ENCODE measurements around the gene C1orf74. TPM values are rescaled to one million over a fixed set of nuclear protein-coding genes. Genes with fewer than 3 reads are reported as not detected.

The C1orf74 gene
- polyA plus RNA-seq, 1 of the 3 experiments (the other 2 are of a cell fraction): 1.5 TPM

GRCh38 chr1:209829716-209830115, 45.4 kb upstream of the C1orf74 start:
- H3K27ac ChIP-seq (ENCODE audit: low read depth in 2 of 2, low read length in 1 of 2): peak overlapping the region in 1 of 2 experiments; percentile 98; a peak in 3 of 4 replicates
- WGBS (ENCODE audit: low lambda C conversion rate): 87% methylated on average over 2 of the region's 2 CpGs

GRCh38 chr1:209827384-209828262, 43.3 kb upstream of the C1orf74 start, which contains the start of gene UTP25:
TSS of gene UTP25 (plus strand) at chr1:209827972. CDS start at chr1:209828064, 92 bp downstream.
- 23% methylated on average over 40 of the region's 51 CpGs for WGBS (ENCODE audit: low lambda C conversion rate)
- Histone ChIP-seq H3K27ac (ENCODE audit: low read depth in 2 of 2, low read length in 1 of 2) (peak within 1 kb of the TSS; percentile 76 to 98), H3F3A (replicated peaks; ENCODE audit: insufficient read depth) (peaks cover 65% of the 10 kb centered on the region), H3K36me3 (replicated peaks in 1 of 2; ENCODE audit: control insufficient read depth in 1 of 2, insufficient read depth in 2 of 2, low read length in 1 of 2) (peaks cover 25 to 29% of the 10 kb centered on the region in 2 experiments), H3K9me3 (no peaks in the 10 kb centered on the region), H3K4me1 (ENCODE audit: control insufficient read depth in 1 of 2, insufficient read depth in 2 of 2, low read depth in 1 of 2, low read length in 1 of 2) (peaks cover 6 to 33% of the 10 kb centered on the region in 2 experiments), H3K27me3 (ENCODE audit: insufficient read depth) (no peaks in the 10 kb centered on the region), H3K4me3 (ENCODE audit: low read depth in 2 of 2, low read length in 1 of 2) (peak within 1 kb of the TSS; percentile 81 to 88), H3K79me2 (ENCODE audit: insufficient read depth) (peaks cover 38% of the 10 kb centered on the region), H3K4me2 (peak within 1 kb of the TSS; percentile 90), H3K9ac (peak within 1 kb of the TSS; percentile 81), H2AFZ (ENCODE audit: low read depth) (peak within 1 kb of the TSS; percentile 69), H3K9me2 (no peaks in the 10 kb centered on the region), H4K20me1 (ENCODE audit: insufficient read depth) (no peaks in the 10 kb centered on the region)
- POLR2A ChIA-PET: interaction anchor here (0.7 to 2.0 kb wide), 8 partner anchors 9 to 166 kb away, joined by 3 to 6 read pairs (median 4); partner anchors contain the start of gene C1orf74
- peak; percentile 80 for DNase-seq
- CTCF ChIA-PET: interaction anchor here (0.6 to 2.4 kb wide), 19 partner anchors 9 to 167 kb away, joined by 3 to 18 read pairs (median 4); no protein-coding TSS in a partner anchor
- TF ChIP-seq GATA2 (CRISPR knock-in tag; IDR thresholded peaks at IDR 0.05) (peak; percentile 52; the same call in 1 of the 2 replicates), FOXJ3 (CRISPR knock-in tag; IDR thresholded peaks at IDR 0.05) (peak; percentile 76), SIN3A (IDR thresholded peaks at IDR 0.05; ENCODE audit: borderline replicate concordance, low read depth, low read length) (peak; percentile 100), NFIC (IDR thresholded peaks at IDR 0.05; ENCODE audit: borderline replicate concordance) (peak; percentile 6; the same call in 1 of the 2 replicates), RFX5 (IDR thresholded peaks at IDR 0.05; ENCODE audit: low read length) (no peak; the same call in 1 of the 2 replicates), PBX3 (IDR thresholded peaks at IDR 0.05) (no peak), SMC3 (IDR thresholded peaks at IDR 0.05; ENCODE audit: low read depth, low read length) (0 out of 2 replicates have a peak, but pooled peaks have one; percentile 38), RXRA (IDR thresholded peaks at IDR 0.05; ENCODE audit: borderline replicate concordance, low read depth) (no peak), USF1 (IDR thresholded peaks at IDR 0.05; ENCODE audit: borderline replicate concordance, low read depth) (peak; percentile 93), MEF2A (IDR thresholded peaks at IDR 0.05; ENCODE audit: borderline replicate concordance, low read depth) (no peak), RCOR1 (IDR thresholded peaks at IDR 0.05; ENCODE audit: low read length) (peak; percentile 79), EP300 (IDR thresholded peaks at IDR 0.05; ENCODE audit: borderline replicate concordance in 1 of 2, low read depth in 1 of 2, low read length in 1 of 2) (no peak; a peak in 1 of 4 replicates), POLR2AphosphoS5 (IDR thresholded peaks at IDR 0.05; ENCODE audit: low read depth, low read length) (peak; percentile 91), MXI1 (IDR thresholded peaks at IDR 0.05; ENCODE audit: low read depth, low read length) (peak; percentile 100), CTCF (IDR thresholded peaks at IDR 0.05) (peak; percentile 75)

More at GRCh38 chr1:209829716-209830115, 45.4 kb upstream of the C1orf74 start:
- no peaks in the 10 kb centered on the region for H3K9me3 ChIP-seq
- TF ChIP-seq RAD21 (IDR thresholded peaks at IDR 0.05; ENCODE audit: low read length) (no peak), USF1 (IDR thresholded peaks at IDR 0.05; ENCODE audit: borderline replicate concordance, low read depth) (peak; percentile 49; the same call in 1 of the 2 replicates)
- no peak overlapping the region for H2AFZ ChIP-seq (ENCODE audit: low read depth)
- POLR2A ChIA-PET: no interaction called here
- peaks cover 58% of the 10 kb centered on the region for H3K79me2 ChIP-seq (ENCODE audit: insufficient read depth)
- peak overlapping the region; percentile 49 for H3K4me2 ChIP-seq
- peaks cover 62% of the 10 kb centered on the region for H3F3A ChIP-seq (replicated peaks; ENCODE audit: insufficient read depth)
- no peak for DNase-seq
- H3K27me3 ChIP-seq (ENCODE audit: insufficient read depth): no peaks in the 10 kb centered on the region
- peaks cover 2 to 37% of the 10 kb centered on the region in 2 experiments for H3K4me1 ChIP-seq (ENCODE audit: control insufficient read depth in 1 of 2, insufficient read depth in 2 of 2, low read depth in 1 of 2, low read length in 1 of 2)
- CTCF ChIA-PET: no interaction called here
- H3K9me2 ChIP-seq: no peaks in the 10 kb centered on the region
- peak overlapping the region in 1 of 2 experiments; percentile 42; a peak in 2 of 4 replicates for H3K4me3 ChIP-seq (ENCODE audit: low read depth in 2 of 2, low read length in 1 of 2)
- peaks cover 46 to 49% of the 10 kb centered on the region in 2 experiments for H3K36me3 ChIP-seq (replicated peaks in 1 of 2; ENCODE audit: control insufficient read depth in 1 of 2, insufficient read depth in 2 of 2, low read length in 1 of 2)
- no peaks in the 10 kb centered on the region for H4K20me1 ChIP-seq (ENCODE audit: insufficient read depth)
- H3K9ac ChIP-seq: peak overlapping the region; percentile 37; the same call in 1 of the 2 replicates
